ENCODE results near the gene PTP4A2.

PTP4A2 gene

GRCh38 chr1:31886866-31887265 lies 51.3 kb downstream of the PTP4A2 start:
- no peak for DNase-seq (ENCODE audit: low spot score)

GRCh38 chr1:31885851-31886250 lies 52.3 kb downstream of the PTP4A2 start:
- DNase-seq (ENCODE audit: low spot score): no peak

- DNase-seq (ENCODE audit: low spot score): no peak
These were observed 54.7 kb downstream of the PTP4A2 start for GRCh38 chr1:31883357-31883942.

- DNase-seq (ENCODE audit: low spot score): no peak
These were observed 56.5 kb downstream of the PTP4A2 start for GRCh38 chr1:31881688-31882000.

- DNase-seq (ENCODE audit: low spot score): no peak
These were observed 57.0 kb downstream of the PTP4A2 start for GRCh38 chr1:31880957-31881687.

- no peak for DNase-seq (ENCODE audit: low spot score)
These were observed 58.1 kb downstream of the PTP4A2 start for GRCh38 chr1:31879981-31880608.

GRCh38 chr1:31878058-31878457 lies 60.1 kb downstream of the PTP4A2 start:
- DNase-seq (ENCODE audit: low spot score): no peak

- DNase-seq (ENCODE audit: low spot score): no peak
These were observed 60.6 kb downstream of the PTP4A2 start for GRCh38 chr1:31877544-31877943.

GRCh38 chr1:31875636-31876236 lies 62.4 kb downstream of the PTP4A2 start:
- peak; percentile 23 for DNase-seq (ENCODE audit: low spot score)

- DNase-seq (ENCODE audit: low spot score): no peak
These were observed 63.2 kb downstream of the PTP4A2 start for GRCh38 chr1:31874942-31875341.

- no peak for DNase-seq (ENCODE audit: low spot score)
These were observed 65.2 kb downstream of the PTP4A2 start for GRCh38 chr1:31872658-31873636.

GRCh38 chr1:31871703-31872102 lies 66.5 kb downstream of the PTP4A2 start:
- DNase-seq (ENCODE audit: low spot score): no peak

GRCh38 chr1:31870086-31870736 lies 68.0 kb downstream of the PTP4A2 start:
- no peak for DNase-seq (ENCODE audit: low spot score)

- no peak for DNase-seq (ENCODE audit: low spot score)
These were observed 68.7 kb downstream of the PTP4A2 start for GRCh38 chr1:31869449-31869848.

- DNase-seq (ENCODE audit: low spot score): no peak
These were observed 69.3 kb downstream of the PTP4A2 start for GRCh38 chr1:31868862-31869261.

- no peak for DNase-seq (ENCODE audit: low spot score)
These were observed 70.6 kb downstream of the PTP4A2 start for GRCh38 chr1:31867546-31867945.

GRCh38 chr1:31866450-31867032 lies 71.6 kb downstream of the PTP4A2 start:
- DNase-seq (ENCODE audit: low spot score): no peak

GRCh38 chr1:31865728-31866449 lies 72.3 kb downstream of the PTP4A2 start:
- no peak for DNase-seq (ENCODE audit: low spot score)

GRCh38 chr1:31862071-31862470 lies 76.1 kb downstream of the PTP4A2 start:
- DNase-seq (ENCODE audit: low spot score): no peak

- DNase-seq (ENCODE audit: low spot score): no peak
These were observed 76.8 kb downstream of the PTP4A2 start for GRCh38 chr1:31861346-31861745.

Measured in LoVo (cell line).